Left ventricle myocardium inferior (tissue), 1 donor: ENCODE data around the gene MAPK4. TPM values are rescaled to one million over a fixed set of nuclear protein-coding genes. Genes with fewer than 3 reads are reported as not detected.
A peak's percentile ranks its signal among the peaks of the same experiment; 100 is the strongest.

Experiments
- DNase-seq: peaks from one replicate; pipeline ENCODE4 v3.0.0-alpha.2; 2020
- H3K27ac ChIP-seq: fragments of 200-600 bp; replicated peaks from 2 replicates; pipeline ENCODE4 v1.8.0; 2021
- H3K27me3 ChIP-seq: fragments of 200-600 bp; 2 replicates; pipeline ENCODE4 v1.8.0; 2021; ENCODE audit warnings: low read depth
- H3K36me3 ChIP-seq: fragments of 200-600 bp; 2 replicates; pipeline ENCODE4 v1.8.0; 2021
- H3K4me1 ChIP-seq: fragments of 200-600 bp; 2 replicates; pipeline ENCODE4 v1.8.0; 2021
- H3K4me3 ChIP-seq: fragments of 200-600 bp; 2 replicates; pipeline ENCODE4 v1.8.0; 2021; ENCODE audit warnings: mild to moderate bottlenecking, moderate library complexity
- H3K9me3 ChIP-seq: fragments of 200-600 bp; replicated peaks from 2 replicates; pipeline ENCODE4 v1.8.0; 2021
- CTCF ChIP-seq: fragments of 200-600 bp; IDR thresholded peaks from 2 replicates; pipeline ENCODE4 v1.8.0; 2021; ENCODE audit warnings: antibody characterized with exemption, mild to moderate bottlenecking, borderline replicate concordance
- intact Hi-C: fragments of 100-400 bp; cut with micrococcal nuclease; formaldehyde crosslinking; loops from one replicate; pipeline ENCODE4 v1.11.0; 2022
- total RNA-seq: library from RNA; stranded (reverse); fragmentation: NEBNext Ultra II Directional; extraction: Animal tissue kit (Norgen Biotek cat#: 25700); gene quantifications from one replicate; pipeline ENCODE4 v1.2.1, GENCODE V29; 2021
- donor health status: DM: no; HTN: yes; CAD: no; lungs with severe emphysema.

The MAPK4 gene
- total RNA-seq, 1 donor from 2014 or later, result 21.7 TPM

DNA sequence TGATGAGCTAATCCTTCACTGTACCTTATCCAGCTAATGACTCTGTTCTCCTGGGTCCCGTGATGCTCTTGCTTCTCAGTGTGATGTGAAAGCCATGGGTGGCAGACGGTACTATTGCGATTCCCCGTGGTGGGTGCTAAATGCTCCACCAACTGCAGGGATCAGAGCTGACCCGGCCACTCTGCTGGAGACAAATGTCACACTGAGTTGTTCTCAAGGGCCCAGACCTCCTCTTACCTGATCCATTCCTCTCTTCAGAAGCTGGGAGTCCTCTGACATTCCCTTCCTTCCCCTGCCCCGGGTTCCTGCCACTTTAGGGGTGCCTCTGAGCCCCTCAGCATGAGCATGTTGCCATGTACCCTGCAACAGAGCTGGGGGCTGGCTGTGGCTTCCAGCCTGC is 105.1 kb downstream of the MAPK4 start:
- TF ChIP-seq CTCF, result no peak
- DNase-seq, result no peak
- Histone ChIP-seq H3K4me3 (no peak overlapping the region), H3K9me3 (peaks cover 10% of the 10 kb centered on the region), H3K36me3 (peaks cover 7% of the 10 kb centered on the region), H3K4me1 (peaks cover 52% of the 10 kb centered on the region), H3K27me3 (no peaks in the 10 kb centered on the region), H3K27ac (peak overlapping the region; percentile 96)
- intact Hi-C loops, result no loop called here

DNA sequence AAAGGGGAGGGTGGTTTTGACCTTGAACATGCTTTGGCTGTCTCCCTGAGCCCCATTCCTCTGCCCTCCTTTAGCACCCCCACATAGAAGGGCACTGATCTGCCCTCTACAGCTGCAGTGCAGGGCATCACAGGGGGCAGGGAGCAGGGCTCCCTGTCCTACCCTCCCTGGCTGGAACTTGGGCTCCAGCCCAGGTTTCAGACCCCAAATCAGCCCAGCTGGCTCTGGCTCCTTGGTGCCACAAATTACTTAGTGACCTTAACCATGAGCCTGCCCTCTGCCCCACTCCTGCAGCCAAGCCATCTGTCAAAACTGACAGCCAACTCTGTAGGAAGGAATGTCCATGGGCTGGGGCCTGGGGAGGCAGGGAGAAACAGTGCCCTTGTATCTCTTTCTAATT is 105.6 kb downstream of the MAPK4 start:
- no peaks in the 10 kb centered on the region for H3K27me3 ChIP-seq
- peak; percentile 70 for DNase-seq
- no peak overlapping the region for H3K4me3 ChIP-seq
- TF ChIP-seq CTCF, result no peak
- intact Hi-C loops, result no loop called here
- H3K9me3 ChIP-seq, result peaks cover 10% of the 10 kb centered on the region
- H3K36me3 ChIP-seq, result peaks cover 7% of the 10 kb centered on the region
- peak overlapping the region; percentile 96 for H3K27ac ChIP-seq
- H3K4me1 ChIP-seq, result peaks cover 48% of the 10 kb centered on the region

- intact Hi-C loops, result no loop called here
- no peak overlapping the region for H3K4me3 ChIP-seq
- no peak for TF ChIP-seq CTCF
- peaks cover 42% of the 10 kb centered on the region for H3K4me1 ChIP-seq
- peak overlapping the region; percentile 96 for H3K27ac ChIP-seq
- no peaks in the 10 kb centered on the region for H3K27me3 ChIP-seq
- peaks cover 7% of the 10 kb centered on the region for H3K36me3 ChIP-seq
- peaks cover 10% of the 10 kb centered on the region for H3K9me3 ChIP-seq
- DNase-seq, result no peak
Observed at GRCh38 chr18:50666536-50666935, 106.6 kb downstream of the MAPK4 start.

DNA sequence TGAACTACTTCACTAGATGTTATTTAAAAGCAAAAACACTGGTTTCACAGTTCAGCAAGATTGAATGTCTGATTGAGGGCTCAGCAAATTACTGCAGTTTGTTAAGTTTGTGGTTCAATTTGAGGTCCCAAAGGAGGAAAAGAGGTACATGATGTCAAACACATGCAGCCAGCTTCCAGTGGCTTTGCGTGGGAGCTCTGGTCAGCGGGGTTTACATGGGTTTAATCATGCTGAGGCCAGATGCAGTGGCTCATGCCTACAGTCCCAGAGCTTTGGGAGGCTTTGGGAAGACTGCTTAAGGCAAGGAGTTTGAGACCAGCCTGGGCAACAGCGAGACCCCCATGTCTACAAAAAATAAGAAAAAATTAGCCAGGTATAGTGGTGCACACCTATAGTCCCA is 111.5 kb downstream of the MAPK4 start:
- intact Hi-C loops, result no loop called here
- Histone ChIP-seq H3K9me3 (no peaks in the 10 kb centered on the region), H3K36me3 (no peaks in the 10 kb centered on the region), H3K27me3 (no peaks in the 10 kb centered on the region), H3K27ac (no peak overlapping the region), H3K4me3 (no peak overlapping the region), H3K4me1 (peaks cover 33% of the 10 kb centered on the region)
- DNase-seq, result no peak
- no peak for TF ChIP-seq CTCF

GRCh38 chr18:50674307-50674980 is 114.6 kb downstream of the MAPK4 start:
- no peak for TF ChIP-seq CTCF
- intact Hi-C loops, result no loop called here
- H3K4me3 ChIP-seq, result no peak overlapping the region
- H3K36me3 ChIP-seq, result no peaks in the 10 kb centered on the region
- peak; percentile 46 for DNase-seq
- H3K4me1 ChIP-seq, result peaks cover 24% of the 10 kb centered on the region
- H3K27me3 ChIP-seq, result no peaks in the 10 kb centered on the region
- peak overlapping the region; percentile 83 for H3K27ac ChIP-seq
- no peaks in the 10 kb centered on the region for H3K9me3 ChIP-seq

DNA sequence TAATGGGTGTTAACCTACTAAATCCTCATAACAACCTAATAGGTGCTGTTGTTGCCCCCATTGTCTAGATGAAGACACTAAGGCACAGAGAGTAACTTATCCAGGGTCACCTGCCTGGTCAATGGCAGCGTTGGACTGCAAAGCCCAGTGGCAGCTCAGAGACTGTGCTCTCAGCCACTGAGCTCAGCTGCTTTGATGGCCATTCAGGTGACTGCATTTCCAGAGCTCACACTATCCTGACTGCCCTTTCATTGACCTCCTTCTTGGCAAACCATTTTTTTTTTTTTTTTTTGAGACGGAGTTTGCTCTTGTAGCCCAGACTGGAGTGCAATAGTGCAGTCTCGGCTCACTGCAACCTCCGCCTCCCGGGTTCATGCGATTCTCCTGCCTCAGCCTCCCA is 115.2 kb downstream of the MAPK4 start:
- Histone ChIP-seq H3K36me3 (no peaks in the 10 kb centered on the region), H3K4me3 (no peak overlapping the region), H3K4me1 (peaks cover 24% of the 10 kb centered on the region), H3K27ac (peak overlapping the region; percentile 83), H3K9me3 (no peaks in the 10 kb centered on the region), H3K27me3 (no peaks in the 10 kb centered on the region)
- no peak for TF ChIP-seq CTCF
- intact Hi-C loops, result no loop called here
- DNase-seq, result no peak
